Measurements from ENCODE around the gene CAV1.

Gene CAV1

DNA sequence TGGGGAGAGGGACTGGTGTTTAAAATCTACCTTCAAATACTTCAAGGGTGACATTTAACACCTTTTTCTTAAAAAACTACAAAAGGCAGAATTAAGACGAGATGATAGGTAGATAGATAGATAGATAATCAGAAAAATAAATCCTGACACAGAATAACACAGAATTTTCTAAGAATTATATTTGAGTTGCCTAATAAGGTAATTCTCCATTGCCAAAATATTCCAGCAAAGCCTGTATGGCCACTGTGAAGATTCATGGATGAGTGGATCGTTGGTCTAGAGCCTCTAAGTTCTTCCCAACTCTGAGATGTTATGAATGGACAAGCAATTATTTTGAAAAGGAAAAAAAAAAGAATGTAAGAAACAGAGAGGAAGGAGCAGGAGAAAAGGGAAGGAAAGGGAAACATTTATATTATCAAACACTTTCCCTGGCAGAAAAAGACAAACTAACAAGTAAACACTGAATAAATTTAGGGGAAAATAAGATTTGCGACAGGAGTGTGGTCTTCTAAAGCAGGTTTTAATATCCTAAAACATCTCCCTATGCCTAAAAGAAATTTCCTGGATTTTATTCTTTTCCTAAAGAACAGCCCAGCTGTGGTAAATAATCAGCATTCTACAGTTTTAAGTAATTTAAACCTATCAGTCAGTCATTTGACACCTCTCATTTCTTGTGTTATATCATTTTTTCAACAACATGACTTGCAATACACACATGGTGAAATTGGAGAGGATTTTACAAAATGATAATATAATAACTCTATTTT, 32.8 kb upstream of the CAV1 start:
- no peak overlapping the region for H3K4me3 ChIP-seq (ENCODE audit: low read depth, low read length)
- TF ChIP-seq, protein P1, sequence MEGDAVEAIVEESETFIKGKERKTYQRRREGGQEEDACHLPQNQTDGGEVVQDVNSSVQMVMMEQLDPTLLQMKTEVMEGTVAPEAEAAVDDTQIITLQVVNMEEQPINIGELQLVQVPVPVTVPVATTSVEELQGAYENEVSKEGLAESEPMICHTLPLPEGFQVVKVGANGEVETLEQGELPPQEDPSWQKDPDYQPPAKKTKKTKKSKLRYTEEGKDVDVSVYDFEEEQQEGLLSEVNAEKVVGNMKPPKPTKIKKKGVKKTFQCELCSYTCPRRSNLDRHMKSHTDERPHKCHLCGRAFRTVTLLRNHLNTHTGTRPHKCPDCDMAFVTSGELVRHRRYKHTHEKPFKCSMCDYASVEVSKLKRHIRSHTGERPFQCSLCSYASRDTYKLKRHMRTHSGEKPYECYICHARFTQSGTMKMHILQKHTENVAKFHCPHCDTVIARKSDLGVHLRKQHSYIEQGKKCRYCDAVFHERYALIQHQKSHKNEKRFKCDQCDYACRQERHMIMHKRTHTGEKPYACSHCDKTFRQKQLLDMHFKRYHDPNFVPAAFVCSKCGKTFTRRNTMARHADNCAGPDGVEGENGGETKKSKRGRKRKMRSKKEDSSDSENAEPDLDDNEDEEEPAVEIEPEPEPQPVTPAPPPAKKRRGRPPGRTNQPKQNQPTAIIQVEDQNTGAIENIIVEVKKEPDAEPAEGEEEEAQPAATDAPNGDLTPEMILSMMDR (IDR thresholded peaks at IDR 0.05; ENCODE audit: low read depth, low read length): no peak

DNA sequence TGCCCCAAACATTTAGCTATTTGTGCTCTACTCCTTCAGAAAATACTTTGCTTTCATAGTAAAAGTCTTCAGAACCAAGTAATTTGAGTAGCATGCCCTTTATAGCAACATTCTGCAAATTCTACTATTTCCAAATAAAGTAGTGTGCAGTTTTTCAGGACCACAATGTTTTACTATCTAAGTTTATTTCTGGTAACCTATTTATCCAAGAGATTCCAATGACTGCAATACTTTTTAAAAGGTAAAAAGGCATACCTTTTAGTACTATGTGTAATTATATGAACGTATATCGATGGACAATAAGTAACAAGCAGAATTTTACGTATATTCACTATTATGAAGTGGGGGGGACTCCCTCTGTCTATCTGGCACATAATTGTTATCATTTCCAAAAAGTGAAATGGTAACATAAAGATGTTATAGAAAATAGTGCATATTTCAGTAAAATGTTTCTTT, 32.2 kb upstream of the CAV1 start:
- TF ChIP-seq, protein P1 (IDR thresholded peaks at IDR 0.05; ENCODE audit: low read depth, low read length): no peak
- H3K4me3 ChIP-seq (ENCODE audit: low read depth, low read length): no peak overlapping the region

DNA sequence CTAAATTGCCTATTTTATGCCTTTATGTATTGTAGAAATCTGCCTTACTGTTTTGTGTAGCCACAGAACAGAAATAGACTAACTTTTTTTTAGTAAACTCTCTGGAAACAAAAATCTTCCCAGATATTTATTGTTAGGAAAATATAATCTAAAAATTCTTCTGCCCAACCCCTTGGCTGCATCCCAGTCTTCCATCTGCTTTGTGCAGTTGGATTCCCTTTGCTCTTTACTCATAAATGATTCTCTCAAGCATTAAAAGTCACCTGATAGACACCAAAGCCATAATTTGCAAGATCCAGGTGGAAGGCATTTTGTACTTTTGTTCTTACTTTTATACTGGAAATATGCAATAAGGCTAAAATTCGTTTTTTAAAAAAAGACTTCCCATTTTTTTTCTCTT, 31.4 kb upstream of the CAV1 start:
- TF ChIP-seq, protein P1 (IDR thresholded peaks at IDR 0.05; ENCODE audit: low read depth, low read length): no peak
- H3K4me3 ChIP-seq (ENCODE audit: low read depth, low read length): no peak overlapping the region

DNA sequence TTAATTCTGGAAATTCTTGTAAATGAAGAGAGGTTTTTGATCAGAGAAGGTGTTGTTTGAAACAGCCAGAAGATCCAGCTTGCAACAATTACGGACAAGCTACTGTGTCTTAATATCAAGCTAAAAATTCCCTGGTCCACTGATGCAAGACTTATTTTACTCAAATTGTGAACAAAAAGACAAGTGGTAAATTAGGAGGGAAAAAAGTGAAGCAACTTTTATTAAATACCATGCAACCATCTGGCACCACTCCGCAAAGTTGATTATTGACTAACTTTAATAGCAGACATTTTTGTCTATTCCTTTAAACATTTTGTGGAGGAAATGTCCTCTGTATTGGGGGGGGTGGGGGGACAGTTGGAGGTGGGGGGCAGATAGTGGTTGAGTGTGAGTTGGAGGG, 30.4 kb upstream of the CAV1 start:
- TF ChIP-seq, protein P1 (IDR thresholded peaks at IDR 0.05; ENCODE audit: low read depth, low read length): no peak
- H3K4me3 ChIP-seq (ENCODE audit: low read depth, low read length): no peak overlapping the region

DNA sequence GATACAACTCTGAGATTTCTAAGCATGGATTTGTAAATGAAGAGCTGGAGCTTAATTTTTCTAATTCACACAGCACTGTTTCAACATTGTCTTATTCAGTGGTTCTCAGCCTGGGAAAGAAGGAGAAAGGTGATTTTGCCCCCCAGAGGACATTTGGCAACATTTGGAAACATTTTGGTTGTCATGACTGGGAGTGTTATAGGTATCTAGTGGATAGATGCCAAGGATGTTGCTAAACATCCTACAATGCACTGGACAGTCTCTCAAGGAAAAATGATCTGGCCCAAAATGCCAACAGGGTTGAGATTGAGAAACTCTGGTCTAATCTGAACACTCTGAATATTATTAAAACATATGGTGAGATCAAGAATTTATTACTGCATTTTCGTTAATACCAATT, 29.1 kb upstream of the CAV1 start:
- TF ChIP-seq, protein P1 (IDR thresholded peaks at IDR 0.05; ENCODE audit: low read depth, low read length): no peak
- no peak overlapping the region for H3K4me3 ChIP-seq (ENCODE audit: low read depth, low read length)

DNA sequence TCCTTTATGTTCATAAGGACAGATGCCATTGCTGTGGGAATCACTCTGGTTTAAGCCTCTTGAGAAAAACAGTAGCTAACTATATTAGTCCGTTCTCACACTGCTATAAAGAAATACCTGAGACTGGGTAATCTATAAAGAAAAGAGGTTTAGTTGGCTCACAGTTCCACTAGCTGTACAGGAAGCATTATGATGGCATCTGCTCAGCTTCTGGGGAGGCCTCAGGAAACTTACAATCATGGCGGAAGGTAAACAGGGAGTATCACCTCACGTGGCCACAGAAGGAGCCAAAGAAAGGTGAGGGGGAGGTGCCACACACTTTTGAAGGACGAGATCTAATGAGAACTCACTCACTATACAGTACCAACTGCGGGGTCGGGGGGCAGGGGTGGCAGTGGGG, 28.2 kb upstream of the CAV1 start:
- H3K4me3 ChIP-seq (ENCODE audit: low read depth, low read length): no peak overlapping the region
- TF ChIP-seq, protein P1 (IDR thresholded peaks at IDR 0.05; ENCODE audit: low read depth, low read length): no peak

DNA sequence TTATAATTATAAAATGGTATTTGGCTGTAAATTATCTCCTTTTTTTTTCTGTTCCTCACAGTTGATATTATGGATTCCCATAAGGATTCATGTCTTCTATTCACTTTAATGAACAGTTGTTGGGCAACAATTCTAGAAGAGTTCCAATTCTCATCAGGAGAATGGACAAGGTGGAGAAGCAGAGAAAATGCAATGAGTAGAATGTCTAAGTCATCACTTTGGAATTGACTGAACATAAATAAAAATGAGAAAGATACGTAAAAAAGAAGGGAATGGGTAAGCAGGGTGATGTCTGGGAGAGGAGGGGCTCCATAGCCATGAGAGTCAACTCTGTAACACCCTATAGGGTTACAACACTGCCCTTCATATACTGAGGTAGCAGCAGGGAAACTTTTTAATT, 27.1 kb upstream of the CAV1 start:
- no peak overlapping the region for H3K4me3 ChIP-seq (ENCODE audit: low read depth, low read length)
- TF ChIP-seq, protein P1 (IDR thresholded peaks at IDR 0.05; ENCODE audit: low read depth, low read length): no peak

Measured in WI38 (cell line).